LNCaP clone FGC (cell line): ENCODE data around the gene KRTAP22-2.

ENCODE experiments used
- DNase-seq: peaks from one replicate; pipeline ENCODE4 v3.0.0-alpha.2; 2011; ENCODE audit warnings: low read depth
- H3K4me3 ChIP-seq: 2 replicates; pipeline ENCODE4 v1.5.1; 2011; ENCODE audit warnings: mild to moderate bottlenecking, low read depth, low read length, control low read depth
- TF ChIP-seq, protein P1 (sequence below): IDR thresholded peaks from 2 replicates; pipeline ENCODE4 v1.5.1; 2012; ENCODE audit warnings: mild to moderate bottlenecking; ENCODE audit not compliant: control insufficient read depth, insufficient read depth; ENCODE audit errors: extremely low read depth

KRTAP22-2 gene

DNA sequence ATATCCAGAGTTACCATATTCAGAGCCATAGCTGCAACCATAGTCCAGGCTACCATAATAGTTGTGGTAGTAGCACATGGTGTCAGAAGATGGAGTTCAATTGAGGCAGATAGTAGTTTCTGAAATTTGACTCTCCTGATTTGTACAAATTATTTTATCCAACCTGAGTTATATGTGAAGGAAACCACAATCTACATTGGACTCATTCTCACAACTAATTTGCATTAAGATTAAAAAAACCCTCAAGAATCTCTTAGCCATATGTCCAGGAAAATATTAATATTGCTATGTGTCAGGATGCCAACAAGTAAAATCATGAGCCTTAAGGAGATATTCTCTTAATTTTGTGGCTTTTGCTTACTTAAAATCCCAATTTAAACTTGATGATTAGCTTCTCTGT lies at the start of gene KRTAP22-2:
Gene KRTAP22-2, minus strand, starts transcription at position 101 of the 400 bp plus-strand sequence.
- no peak within 1 kb of the TSS for H3K4me3 ChIP-seq
- DNase-seq: no peak
- TF ChIP-seq, protein P1, sequence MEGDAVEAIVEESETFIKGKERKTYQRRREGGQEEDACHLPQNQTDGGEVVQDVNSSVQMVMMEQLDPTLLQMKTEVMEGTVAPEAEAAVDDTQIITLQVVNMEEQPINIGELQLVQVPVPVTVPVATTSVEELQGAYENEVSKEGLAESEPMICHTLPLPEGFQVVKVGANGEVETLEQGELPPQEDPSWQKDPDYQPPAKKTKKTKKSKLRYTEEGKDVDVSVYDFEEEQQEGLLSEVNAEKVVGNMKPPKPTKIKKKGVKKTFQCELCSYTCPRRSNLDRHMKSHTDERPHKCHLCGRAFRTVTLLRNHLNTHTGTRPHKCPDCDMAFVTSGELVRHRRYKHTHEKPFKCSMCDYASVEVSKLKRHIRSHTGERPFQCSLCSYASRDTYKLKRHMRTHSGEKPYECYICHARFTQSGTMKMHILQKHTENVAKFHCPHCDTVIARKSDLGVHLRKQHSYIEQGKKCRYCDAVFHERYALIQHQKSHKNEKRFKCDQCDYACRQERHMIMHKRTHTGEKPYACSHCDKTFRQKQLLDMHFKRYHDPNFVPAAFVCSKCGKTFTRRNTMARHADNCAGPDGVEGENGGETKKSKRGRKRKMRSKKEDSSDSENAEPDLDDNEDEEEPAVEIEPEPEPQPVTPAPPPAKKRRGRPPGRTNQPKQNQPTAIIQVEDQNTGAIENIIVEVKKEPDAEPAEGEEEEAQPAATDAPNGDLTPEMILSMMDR: no peak

DNA sequence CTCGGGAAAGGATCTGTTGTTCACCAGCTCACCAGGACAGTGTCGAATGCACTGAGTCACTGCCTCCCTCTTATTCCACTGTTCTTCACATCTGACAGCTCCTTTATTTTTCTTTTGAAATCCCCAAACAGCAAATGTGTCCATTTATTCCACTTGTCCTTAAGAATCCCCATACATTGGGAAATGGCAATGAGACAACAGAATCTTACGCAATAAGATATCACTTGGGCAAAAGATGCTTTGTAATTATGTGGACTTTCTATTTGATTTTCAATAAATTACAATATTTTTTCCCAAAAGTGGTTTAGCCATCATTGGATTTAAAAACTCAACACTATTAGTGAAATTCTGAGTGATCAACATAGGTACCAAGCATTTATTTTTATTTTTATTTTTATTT lies 48.5 kb upstream of the KRTAP22-2 start:
- H3K4me3 ChIP-seq: no peak overlapping the region
- TF ChIP-seq, protein P1: no peak
- DNase-seq: no peak

DNA sequence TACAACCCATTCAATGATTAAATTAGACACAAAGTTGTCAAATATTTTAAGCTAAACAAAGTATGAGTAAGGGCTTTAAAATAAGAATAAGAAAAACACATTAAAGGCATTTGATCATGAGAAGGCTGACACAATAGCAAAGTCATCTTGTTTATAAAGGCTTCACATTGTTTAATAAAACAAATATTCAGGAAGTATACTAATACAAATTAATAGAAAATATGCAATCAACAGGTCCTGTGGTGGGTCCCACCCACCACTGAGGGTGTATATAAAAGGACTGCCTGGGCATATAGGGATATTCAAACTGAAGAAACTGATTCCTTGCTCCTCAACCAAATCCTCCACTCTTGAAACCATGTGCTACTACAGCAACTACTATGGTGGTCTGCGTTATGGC lies 44.7 kb upstream of the KRTAP22-2 start, which contains the start of gene KRTAP20-2:
Gene KRTAP20-2, plus strand, starts transcription at position 301 of the 400 bp plus-strand sequence. Its CDS starts 58 bp downstream, at position 359.
- no peak for DNase-seq
- TF ChIP-seq, protein P1: no peak
- no peak within 1 kb of the TSS for H3K4me3 ChIP-seq

DNA sequence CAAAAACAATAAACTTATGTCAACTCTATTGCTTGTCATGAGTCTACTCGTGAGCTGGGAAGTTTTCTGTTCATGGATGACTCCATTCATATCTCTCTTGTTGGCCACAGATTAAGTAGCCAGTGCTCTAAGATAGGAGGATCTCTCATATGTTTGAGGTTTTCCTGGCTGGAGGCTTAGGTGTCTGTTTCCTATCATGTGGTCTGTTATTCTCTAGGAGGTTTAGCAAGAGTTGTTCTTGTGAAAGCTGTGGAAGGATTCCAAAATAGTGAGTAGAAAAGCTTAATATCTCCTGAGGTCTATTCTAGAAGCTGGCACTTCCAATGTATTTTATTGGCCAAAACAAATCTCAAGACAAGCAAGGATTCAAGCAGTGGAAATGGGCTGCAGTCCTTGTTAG lies 39.0 kb upstream of the KRTAP22-2 start:
- DNase-seq: no peak
- no peak overlapping the region for H3K4me3 ChIP-seq
- TF ChIP-seq, protein P1: no peak

DNA sequence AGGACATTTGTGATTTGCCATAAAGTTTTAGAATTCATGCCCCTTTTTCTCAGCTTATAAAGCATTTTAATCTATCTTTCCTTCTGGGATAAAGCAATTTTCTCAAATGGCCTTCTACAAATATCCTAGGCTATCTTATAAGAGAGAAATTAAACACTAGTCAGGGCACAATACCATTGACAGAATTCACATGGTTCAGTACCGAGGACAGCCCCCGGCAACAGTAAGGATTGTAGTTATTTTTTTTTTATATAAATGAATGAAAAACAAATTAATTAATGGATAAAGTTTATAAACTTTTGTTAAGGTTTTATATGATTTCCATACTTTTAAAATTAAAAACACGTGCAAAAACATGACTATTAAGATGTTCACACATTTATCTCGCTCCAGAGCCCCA lies 37.9 kb upstream of the KRTAP22-2 start:
- H3K4me3 ChIP-seq: no peak overlapping the region
- TF ChIP-seq, protein P1: no peak
- DNase-seq: no peak

DNA sequence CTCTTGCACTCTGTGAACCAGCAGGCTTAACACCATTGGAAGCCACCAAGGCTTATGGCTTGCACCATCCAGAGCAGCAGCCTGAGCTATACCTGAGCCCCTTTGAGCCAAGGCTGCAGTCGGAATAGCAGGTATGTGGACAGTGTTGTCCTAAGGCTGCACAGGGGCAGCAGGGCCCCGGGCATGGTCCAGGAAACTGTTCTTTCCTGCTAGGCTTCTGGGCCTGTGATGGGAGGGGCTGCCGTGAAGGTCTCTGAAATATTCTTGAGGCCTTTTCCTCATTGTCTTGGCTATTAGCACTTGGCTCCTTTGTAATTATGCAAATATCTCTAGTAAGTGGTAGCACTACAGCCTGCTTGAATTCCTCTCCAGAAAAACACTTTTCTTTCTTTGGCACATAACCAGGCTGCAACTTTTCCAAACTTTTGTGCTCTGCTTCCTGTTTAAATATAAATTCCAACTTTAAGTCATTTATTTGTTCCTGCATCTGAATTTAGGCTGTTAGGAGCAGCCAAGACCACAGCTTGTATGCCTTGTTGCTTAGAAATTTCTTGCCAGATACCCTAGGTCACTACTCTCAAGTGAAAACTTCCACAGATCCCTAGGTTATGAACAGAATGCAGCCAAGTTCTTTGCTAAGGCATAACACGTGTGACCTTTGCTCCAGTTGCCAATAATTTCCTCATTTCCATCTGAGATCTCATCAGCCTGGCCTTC lies 35.4 kb upstream of the KRTAP22-2 start:
- TF ChIP-seq, protein P1: no peak
- H3K4me3 ChIP-seq: no peak overlapping the region
- no peak for DNase-seq

DNA sequence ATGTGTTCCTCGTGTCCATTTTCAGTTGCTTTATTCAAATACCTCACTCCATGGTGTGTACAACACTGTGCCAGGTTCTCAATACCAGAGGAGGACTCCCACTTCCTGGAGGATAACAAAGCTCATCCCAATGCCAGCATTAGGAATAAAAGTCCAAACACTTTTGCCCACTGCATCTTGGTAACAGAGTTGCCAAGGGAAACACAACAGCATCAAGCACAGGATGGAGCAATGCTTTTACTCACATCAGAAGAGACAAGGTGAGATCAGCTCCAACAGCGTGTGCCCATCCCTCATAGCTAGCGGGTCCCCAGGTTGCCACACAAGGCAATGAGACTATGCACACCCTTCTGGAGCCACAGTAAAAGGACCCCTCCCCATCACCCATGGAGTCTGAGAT lies 33.2 kb upstream of the KRTAP22-2 start:
- TF ChIP-seq, protein P1: no peak
- DNase-seq: no peak
- H3K4me3 ChIP-seq: no peak overlapping the region
